GM19035 (cell line): ENCODE results near the gene ZNF555.
"Not testable (repeated sequence)": the region's sequence is repeated elsewhere in the genome, so short reads cannot be mapped to it uniquely, and the experiment has no call there.

ENCODE experiments used
- ATAC-seq: cut with Tn5 transposase; IDR thresholded peaks from one replicate; pipeline ENCODE4 v1.9.1; 2021; ENCODE audit not compliant: unreplicated experiment

The ZNF555 gene

GRCh38 chr19:2867025-2867991, 26.0 kb downstream of the ZNF555 start, which contains the start of gene ZNF556:
Gene ZNF556, plus strand, starts transcription at chr19:2867335. Its CDS starts 87 bp downstream, at chr19:2867422.
- ATAC-seq: no peak

- ATAC-seq: no peak
Observed at GRCh38 chr19:2869618-2870017, 28.3 kb downstream of the ZNF555 start.

- not testable (repeated sequence) for ATAC-seq
Observed at GRCh38 chr19:2872175-2872574, 30.9 kb downstream of the ZNF555 start.

GRCh38 chr19:2877398-2878331, 36.4 kb downstream of the ZNF555 start:
- ATAC-seq: no peak

- no peak for ATAC-seq
Observed at GRCh38 chr19:2883686-2884439, 42.6 kb downstream of the ZNF555 start.

GRCh38 chr19:2885736-2886135, 44.5 kb downstream of the ZNF555 start:
- ATAC-seq: no peak

- no peak for ATAC-seq
Observed at GRCh38 chr19:2887391-2887914, 46.2 kb downstream of the ZNF555 start.

- no peak for ATAC-seq
Observed at GRCh38 chr19:2888731-2889224, 47.5 kb downstream of the ZNF555 start.

GRCh38 chr19:2890531-2890930, 49.3 kb downstream of the ZNF555 start:
- ATAC-seq: not testable (repeated sequence)

GRCh38 chr19:2896694-2897093, 55.4 kb downstream of the ZNF555 start:
- no peak for ATAC-seq

GRCh38 chr19:2900296-2901252, 59.3 kb downstream of the ZNF555 start, which contains the start of gene ZNF57:
Gene ZNF57, plus strand, starts transcription at chr19:2900928. Its CDS starts 118 bp downstream, at chr19:2901046.
- peak; percentile 97 for ATAC-seq

- ATAC-seq: no peak
Observed at GRCh38 chr19:2902590-2903218, 61.4 kb downstream of the ZNF555 start.

GRCh38 chr19:2903326-2903725, 62.1 kb downstream of the ZNF555 start:
- ATAC-seq: not testable (repeated sequence)

GRCh38 chr19:2905918-2906519, 64.7 kb downstream of the ZNF555 start:
- ATAC-seq: no peak

GRCh38 chr19:2906631-2907195, 65.4 kb downstream of the ZNF555 start:
- ATAC-seq: no peak
